Mesothelial cell of epicardium (in vitro differentiated cells): Measurements from ENCODE around the gene CALY. TPM values are rescaled to one million over a fixed set of nuclear protein-coding genes. Genes with fewer than 3 reads are reported as not detected.

Source experiments
- DNase-seq, 2 experiments: peaks; one replicate each; pipeline ENCODE4 v3.0.0; 2021; ENCODE audit warnings: low spot score in 2 of 2; ENCODE audit not compliant: unreplicated experiment in 2 of 2
- H3K27ac Mint-ChIP-seq: 2 replicates; pipeline ENCODE4 v1.8.0; 2021; ENCODE audit warnings: mixed read lengths
- H3K27me3 Mint-ChIP-seq: 2 replicates; pipeline ENCODE4 v1.8.0; 2021; ENCODE audit warnings: low read depth, mixed read lengths
- H3K36me3 Mint-ChIP-seq: 2 replicates; pipeline ENCODE4 v1.8.0; 2021; ENCODE audit warnings: mixed read lengths
- H3K4me1 Mint-ChIP-seq: 2 replicates; pipeline ENCODE4 v1.8.0; 2021; ENCODE audit warnings: mixed read lengths
- H3K4me3 Mint-ChIP-seq: 2 replicates; pipeline ENCODE4 v1.8.0; 2021; ENCODE audit warnings: mild to moderate bottlenecking, moderate library complexity, mixed read lengths
- H3K9me3 Mint-ChIP-seq: 2 replicates; pipeline ENCODE4 v1.8.0; 2021; ENCODE audit warnings: mixed read lengths
- total RNA-seq: library from RNA; stranded (reverse); gene quantifications from 3 replicates; pipeline ENCODE4 v1.2.1, GENCODE V29; 2021
- TF ChIP-seq, protein P1 (sequence below): fragments of 200-600 bp; sonication (generic); IDR thresholded peaks from one replicate; pipeline ENCODE4 v1.5.0; 2021; ENCODE audit warnings: antibody characterized with exemption; ENCODE audit not compliant: unreplicated experiment

The CALY gene
- total RNA-seq, 1 donor from 2014 or later, result 2.1 TPM

GRCh38 chr10:133353202-133353959, 16.7 kb upstream of the CALY start:
- H3K36me3 Mint-ChIP-seq, result no peaks in the 10 kb centered on the region
- H3K9me3 Mint-ChIP-seq, result no peaks in the 10 kb centered on the region
- H3K27ac Mint-ChIP-seq, result no peak overlapping the region
- TF ChIP-seq, protein P1, sequence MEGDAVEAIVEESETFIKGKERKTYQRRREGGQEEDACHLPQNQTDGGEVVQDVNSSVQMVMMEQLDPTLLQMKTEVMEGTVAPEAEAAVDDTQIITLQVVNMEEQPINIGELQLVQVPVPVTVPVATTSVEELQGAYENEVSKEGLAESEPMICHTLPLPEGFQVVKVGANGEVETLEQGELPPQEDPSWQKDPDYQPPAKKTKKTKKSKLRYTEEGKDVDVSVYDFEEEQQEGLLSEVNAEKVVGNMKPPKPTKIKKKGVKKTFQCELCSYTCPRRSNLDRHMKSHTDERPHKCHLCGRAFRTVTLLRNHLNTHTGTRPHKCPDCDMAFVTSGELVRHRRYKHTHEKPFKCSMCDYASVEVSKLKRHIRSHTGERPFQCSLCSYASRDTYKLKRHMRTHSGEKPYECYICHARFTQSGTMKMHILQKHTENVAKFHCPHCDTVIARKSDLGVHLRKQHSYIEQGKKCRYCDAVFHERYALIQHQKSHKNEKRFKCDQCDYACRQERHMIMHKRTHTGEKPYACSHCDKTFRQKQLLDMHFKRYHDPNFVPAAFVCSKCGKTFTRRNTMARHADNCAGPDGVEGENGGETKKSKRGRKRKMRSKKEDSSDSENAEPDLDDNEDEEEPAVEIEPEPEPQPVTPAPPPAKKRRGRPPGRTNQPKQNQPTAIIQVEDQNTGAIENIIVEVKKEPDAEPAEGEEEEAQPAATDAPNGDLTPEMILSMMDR, result no peak
- no peak overlapping the region for H3K4me3 Mint-ChIP-seq
- no peak for DNase-seq
- H3K4me1 Mint-ChIP-seq, result peaks cover 3% of the 10 kb centered on the region
- no peaks in the 10 kb centered on the region for H3K27me3 Mint-ChIP-seq

GRCh38 chr10:133351408-133352318, 15.0 kb upstream of the CALY start:
- Mint-ChIP-seq H3K27ac (no peak overlapping the region), H3K4me1 (peaks cover 3% of the 10 kb centered on the region), H3K9me3 (no peaks in the 10 kb centered on the region), H3K36me3 (no peaks in the 10 kb centered on the region), H3K27me3 (no peaks in the 10 kb centered on the region), H3K4me3 (no peak overlapping the region)
- TF ChIP-seq, protein P1, result no peak
- no peak for DNase-seq

- H3K27me3 Mint-ChIP-seq, result no peaks in the 10 kb centered on the region
- H3K27ac Mint-ChIP-seq, result no peak overlapping the region
- H3K4me3 Mint-ChIP-seq, result no peak overlapping the region
- no peak for DNase-seq
- TF ChIP-seq, protein P1, result no peak
- H3K36me3 Mint-ChIP-seq, result no peaks in the 10 kb centered on the region
- H3K4me1 Mint-ChIP-seq, result peaks cover under 1% of the 10 kb centered on the region
- no peaks in the 10 kb centered on the region for H3K9me3 Mint-ChIP-seq
These were observed 14.2 kb upstream of the CALY start for GRCh38 chr10:133350950-133351329.

GRCh38 chr10:133350283-133350949, 13.7 kb upstream of the CALY start:
- TF ChIP-seq, protein P1, result no peak
- Mint-ChIP-seq H3K4me3 (no peak overlapping the region), H3K4me1 (no peaks in the 10 kb centered on the region), H3K27me3 (peaks cover 5% of the 10 kb centered on the region), H3K27ac (no peak overlapping the region), H3K9me3 (peaks cover 4% of the 10 kb centered on the region), H3K36me3 (no peaks in the 10 kb centered on the region)
- DNase-seq, result no peak

DNA sequence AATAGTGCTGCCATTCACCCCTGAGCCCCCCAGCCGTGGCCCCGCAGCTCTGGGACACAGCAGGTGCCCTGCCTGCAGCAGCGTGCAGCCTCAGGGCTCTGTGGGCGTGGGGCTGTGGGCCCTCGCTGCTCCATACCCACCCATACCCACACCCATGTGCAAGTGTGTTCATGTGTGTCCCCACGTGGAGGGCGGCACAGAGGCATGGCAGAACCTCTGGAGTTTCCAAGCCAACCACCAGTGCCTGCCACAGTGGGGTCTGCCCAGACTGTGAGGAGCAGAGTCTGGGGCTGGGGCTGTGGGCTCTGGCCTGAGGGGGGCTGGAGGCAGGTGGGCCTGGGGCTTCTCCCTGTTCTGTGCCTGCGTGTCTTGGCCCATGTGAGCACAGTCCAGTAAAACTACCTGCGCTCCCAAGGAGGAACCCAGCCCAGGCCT, 12.9 kb upstream of the CALY start:
- H3K9me3 Mint-ChIP-seq, result peaks cover 7% of the 10 kb centered on the region
- H3K36me3 Mint-ChIP-seq, result no peaks in the 10 kb centered on the region
- TF ChIP-seq, protein P1, result no peak
- no peak for DNase-seq
- no peak overlapping the region for H3K4me3 Mint-ChIP-seq
- H3K4me1 Mint-ChIP-seq, result no peaks in the 10 kb centered on the region
- peaks cover 13% of the 10 kb centered on the region for H3K27me3 Mint-ChIP-seq
- H3K27ac Mint-ChIP-seq, result no peak overlapping the region
